GM18508 (cell line): ENCODE measurements around the gene GLIPR2.
"Not testable (repeated sequence)": the region's sequence is repeated elsewhere in the genome, so short reads cannot be mapped to it uniquely, and the experiment has no call there.

Source experiments
- ATAC-seq: cut with Tn5 transposase; IDR thresholded peaks from one replicate; pipeline ENCODE4 v1.9.1; 2021; ENCODE audit warnings: moderate number of reproducible peaks; ENCODE audit not compliant: insufficient read depth, unreplicated experiment

Gene GLIPR2

DNA sequence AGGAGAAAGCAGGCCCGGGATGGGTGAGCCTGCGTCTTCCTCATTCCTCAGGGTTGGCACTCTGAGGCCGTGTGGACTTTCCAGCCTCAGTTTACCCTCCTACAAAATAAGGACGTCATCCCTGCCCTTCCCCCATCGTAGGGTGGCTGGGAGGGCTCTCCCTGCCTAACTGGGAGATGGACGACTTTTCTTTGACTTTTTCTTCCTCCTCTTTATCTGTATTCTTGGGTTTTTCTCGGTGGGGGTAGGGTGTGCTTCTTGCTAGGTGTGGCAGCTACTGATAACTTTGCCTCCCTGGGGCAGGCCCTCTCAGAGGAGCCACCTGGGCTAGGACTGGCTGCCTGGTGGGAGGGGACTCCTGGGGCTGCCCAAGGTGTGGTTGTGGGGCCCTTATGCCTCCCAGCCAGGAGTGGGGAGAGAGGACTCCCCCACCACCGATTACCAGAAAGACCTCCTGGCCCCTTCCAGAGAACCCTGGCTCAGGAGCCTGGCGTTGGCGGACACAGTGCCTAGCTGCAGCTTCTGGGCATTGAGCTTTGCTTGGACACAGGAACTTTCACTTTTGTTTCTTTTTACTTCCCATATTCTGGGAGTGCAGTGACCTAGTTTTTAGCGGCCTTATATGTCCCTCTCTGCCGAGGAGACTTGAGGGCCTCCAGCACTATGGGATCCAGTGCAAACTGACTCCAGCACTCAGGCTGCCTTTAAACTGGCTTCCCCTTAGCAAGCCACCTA, 6.1 kb downstream of the GLIPR2 start:
- no peak for ATAC-seq

DNA sequence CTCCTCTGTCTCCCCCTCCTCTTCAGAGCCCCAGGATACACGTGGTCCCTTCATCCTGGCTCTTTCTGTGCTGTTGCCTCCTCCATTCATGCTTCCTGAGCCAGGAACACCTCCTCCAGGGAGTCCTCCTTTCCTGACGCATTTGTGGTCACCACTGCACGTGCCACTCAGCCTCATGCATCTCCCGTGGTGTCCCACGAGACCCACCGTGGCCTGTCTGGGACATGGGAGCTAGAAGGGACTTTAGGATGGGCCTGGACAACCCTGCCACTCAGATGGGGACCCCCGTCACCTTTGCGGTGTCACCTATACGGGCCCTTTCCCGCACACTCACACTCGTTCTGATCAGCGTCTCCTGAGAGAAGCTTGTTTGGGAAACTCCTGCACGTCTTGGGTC, 6.7 kb downstream of the GLIPR2 start:
- no peak for ATAC-seq

DNA sequence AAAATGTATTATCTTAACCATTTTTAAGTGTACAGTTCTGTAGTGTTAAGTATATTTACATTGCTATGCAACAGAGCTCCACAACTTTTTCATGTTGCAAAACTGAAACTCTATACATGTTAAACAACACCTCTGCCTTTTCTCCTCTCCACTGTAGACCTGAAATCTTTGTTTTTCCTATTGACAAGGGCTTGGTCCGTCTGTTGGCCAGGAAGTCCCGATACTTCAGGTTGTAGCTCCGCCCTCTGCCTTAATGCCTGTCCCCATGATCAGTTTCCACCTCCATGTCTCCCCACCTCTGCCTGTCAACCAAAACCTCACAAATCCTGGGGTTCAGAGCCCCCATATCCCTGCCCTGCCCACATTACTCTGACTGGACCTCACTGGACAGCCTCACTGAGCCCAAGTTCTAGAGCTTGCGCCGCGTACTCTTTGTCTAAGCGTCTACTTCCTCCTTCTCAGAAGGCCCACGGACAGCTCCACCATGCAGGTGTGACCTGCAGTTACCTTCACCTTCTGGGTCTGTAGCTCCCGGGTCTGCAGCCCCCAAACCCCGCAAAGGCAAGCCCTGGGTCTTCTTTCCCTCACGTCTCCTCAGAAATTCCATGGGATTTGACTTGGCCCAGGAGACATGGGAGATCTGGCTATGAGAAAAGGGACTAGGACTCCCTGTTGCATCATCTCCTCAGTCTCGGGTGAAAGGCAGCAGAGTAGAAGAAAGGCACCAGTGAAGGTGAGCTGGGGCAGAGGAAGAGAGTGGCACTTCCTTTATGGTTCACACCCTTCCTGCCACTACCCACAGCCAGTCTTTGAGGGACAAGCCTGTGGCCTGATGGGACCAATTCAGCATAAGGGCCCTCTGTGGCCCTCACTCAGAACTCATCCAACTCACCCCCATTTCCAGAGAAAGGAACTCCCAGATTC, 8.0 kb downstream of the GLIPR2 start:
- ATAC-seq: no peak

DNA sequence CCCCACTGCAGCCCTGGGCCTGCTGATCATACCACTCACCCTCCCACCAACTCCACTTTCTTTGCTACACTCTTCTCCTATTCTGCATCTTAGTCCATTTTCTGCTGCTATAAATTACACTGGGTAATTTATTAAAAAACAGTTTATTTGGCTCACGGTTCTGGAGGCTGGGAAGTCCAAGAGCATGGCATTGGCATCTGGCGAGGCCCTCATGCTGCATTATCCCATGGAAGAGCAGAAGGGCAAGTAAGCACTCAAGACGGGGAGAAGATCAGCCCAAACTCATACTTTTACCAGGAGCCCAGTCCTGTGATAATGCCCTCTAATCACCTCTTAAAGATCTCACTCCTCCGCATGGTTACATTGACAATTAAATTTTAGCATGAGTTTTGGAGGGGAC, 9.4 kb downstream of the GLIPR2 start:
- no peak for ATAC-seq

DNA sequence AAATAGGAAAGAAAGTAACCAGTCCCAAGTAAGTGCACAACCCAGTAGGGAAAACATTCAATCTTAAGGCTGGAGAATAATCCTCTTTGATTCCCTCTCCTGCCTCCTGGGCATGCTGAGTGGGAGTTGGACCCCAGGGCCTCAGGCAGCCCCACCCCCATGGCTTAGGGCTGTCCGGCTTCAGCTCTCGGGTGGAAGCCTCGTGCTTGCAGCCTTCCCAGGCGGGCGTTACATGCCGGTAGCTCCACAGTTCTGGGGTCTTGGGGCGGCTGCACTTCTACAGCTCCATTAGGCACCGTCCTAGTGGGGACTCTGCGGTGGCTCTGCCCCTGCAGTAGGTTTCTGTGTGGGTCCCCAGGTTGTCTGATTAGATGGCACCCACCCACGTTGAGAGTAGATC, 10.1 kb downstream of the GLIPR2 start:
- no peak for ATAC-seq

DNA sequence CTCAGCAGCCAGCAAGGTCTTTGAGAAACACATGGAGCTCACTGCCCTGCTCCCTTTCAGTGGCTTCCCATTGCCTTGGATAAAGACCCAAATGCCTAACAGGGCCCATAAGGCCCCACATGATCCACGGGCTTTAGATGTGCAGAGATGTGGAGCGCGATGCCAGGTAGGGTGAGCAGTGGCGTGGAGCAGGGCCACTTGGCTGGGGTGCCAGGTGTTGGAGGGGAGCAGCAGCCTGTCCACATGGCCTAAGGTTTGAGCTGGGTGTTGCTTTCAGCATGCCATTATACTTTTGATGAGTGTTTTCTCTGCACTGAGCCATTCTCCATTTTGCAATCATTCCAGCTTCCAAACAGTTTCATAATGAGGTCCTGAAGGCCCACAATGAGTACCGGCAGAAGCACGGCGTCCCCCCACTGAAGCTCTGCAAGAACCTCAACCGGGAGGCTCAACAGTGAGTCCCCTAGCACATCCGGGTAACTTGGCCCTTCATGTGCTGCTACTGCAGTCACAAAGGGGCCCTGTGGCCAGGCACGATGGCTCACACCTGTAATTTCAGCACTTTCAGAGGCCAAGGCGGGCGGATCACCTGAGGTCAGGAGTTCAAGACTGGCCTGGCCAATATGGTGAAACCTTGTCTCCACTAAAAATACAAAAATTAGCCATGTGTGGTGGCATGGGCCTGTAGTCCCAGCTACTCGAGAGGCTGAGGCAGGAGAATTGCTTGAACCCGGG, 11.1 kb downstream of the GLIPR2 start:
- ATAC-seq: no peak

DNA sequence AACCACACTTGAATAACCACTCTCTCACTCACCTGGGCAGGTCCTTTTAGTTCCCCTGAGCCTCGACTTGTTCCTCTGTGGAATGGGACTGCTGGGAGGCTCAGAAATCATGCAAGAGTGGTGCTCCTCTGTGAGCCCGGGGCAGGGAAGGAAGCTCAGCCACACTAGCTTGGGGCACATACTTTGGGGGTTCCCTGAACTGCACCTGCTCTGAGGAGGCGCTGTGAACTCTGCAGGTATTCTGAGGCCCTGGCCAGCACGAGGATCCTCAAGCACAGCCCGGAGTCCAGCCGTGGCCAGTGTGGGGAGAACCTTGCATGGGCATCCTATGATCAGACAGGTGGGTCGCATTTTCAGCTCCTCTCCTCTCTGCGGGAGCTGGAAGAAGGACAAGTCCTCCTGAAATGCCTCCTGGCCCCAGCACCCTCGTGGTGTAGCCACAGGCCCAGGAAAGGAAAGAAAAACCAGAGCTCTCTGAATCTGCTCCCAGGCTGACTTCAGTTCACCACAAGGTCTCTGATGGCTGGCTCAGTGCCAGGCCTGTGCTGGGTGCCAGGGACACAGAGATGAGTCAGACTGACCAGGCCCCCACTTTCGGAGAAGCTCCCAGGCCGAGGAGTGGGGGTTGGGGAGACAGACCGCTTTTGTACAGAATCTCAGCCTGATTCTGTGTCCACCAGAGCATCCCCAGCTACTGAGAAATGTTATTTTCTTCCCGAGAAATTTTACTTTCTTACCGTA, 11.9 kb downstream of the GLIPR2 start:
- no peak for ATAC-seq

DNA sequence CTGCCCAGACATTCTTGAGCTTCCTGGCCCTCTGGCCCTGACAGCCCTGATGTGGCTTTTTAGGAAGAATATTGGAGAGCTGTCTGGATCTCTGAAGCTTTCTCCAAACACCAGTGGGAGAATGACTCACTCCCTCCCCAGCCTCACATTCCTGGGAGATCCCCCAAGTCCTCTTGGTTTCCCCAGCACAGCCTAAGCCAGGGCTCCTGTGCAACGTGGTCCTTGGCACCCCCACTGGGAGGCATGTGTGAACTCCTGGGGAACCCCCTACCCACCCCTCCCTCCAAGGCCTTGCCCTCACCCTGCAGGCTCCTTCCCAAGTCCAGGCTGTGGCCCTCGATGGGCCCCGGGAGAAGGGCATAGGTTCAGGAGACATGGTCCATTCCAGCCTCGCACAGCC, 12.7 kb downstream of the GLIPR2 start:
- ATAC-seq: no peak

DNA sequence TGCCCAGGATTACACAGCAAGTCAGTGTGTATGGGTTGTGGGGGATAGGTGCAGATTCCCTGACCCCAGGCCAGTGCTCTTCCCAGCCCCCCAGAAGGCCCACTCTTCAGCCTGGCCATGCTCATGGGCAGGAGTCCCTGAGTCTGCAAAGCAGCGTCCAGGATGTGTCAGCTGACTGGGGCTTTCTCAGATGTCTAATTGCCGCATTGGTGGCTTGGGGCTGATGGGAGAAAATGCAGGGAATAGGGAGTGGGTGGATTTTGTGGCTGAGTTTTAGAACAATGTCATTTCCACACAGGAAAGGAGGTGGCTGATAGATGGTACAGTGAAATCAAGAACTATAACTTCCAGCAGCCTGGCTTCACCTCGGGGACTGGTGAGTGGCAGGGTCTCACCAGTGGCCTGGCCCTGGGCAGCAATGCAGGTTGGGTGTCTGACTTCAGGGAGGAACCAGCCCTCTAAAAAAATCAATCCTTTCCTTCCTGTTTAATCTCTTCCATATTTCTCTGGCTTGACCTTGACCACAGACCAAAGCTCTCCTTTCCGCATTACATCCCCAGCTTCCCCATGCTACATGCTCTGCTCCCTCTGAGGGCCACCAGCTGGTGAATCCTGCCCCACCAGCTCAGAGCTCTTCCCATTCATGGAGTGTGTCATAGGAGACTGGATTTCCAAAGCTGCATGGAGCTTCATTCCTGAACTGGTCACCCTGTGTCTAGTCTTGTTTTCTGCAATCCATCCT, 14.2 kb downstream of the GLIPR2 start:
- no peak for ATAC-seq

DNA sequence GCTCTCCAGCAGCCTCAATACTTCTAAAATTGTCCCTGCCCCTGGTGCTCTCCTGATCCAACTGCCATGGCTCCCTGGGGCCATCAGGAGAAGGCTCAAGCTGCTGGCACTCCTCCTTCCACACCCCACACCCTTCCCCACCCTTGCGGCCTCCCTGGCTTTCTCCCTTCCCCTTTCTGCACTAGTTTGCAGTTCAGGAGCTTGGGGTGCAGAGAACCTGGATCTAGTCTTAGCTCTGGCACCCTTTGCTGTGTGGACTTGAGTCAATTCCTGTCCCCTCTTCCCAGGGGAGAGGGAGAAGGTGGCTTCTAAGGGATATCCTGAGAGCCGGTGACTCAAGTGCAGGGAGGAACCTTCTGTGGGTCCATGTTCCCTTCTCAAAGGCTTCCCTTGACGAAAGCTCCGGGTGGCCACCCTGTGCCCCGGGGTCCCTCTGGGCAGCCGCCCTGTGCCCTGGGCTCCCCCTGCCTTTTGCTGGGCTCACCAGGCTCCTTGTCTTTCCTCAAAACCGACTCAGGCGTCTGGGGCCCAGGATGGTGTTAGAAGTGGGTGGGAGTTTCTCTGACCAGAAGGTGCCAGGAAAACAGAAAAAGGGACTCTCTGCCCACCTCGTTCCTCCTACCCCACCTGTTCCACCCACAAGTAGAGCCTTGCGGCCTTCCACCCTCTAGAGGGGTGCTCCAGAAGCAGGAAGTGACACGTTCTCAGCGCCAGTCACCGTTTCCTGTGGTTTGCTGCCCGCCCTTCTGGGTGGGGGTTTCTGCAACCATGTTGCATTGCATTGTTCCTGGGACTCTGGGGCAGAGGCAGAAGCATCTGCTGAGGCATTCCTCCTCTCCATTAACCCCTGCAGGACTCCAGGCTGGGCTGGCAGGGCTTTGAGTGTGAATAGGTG, 15.0 kb downstream of the GLIPR2 start:
- ATAC-seq: peak; percentile 73

DNA sequence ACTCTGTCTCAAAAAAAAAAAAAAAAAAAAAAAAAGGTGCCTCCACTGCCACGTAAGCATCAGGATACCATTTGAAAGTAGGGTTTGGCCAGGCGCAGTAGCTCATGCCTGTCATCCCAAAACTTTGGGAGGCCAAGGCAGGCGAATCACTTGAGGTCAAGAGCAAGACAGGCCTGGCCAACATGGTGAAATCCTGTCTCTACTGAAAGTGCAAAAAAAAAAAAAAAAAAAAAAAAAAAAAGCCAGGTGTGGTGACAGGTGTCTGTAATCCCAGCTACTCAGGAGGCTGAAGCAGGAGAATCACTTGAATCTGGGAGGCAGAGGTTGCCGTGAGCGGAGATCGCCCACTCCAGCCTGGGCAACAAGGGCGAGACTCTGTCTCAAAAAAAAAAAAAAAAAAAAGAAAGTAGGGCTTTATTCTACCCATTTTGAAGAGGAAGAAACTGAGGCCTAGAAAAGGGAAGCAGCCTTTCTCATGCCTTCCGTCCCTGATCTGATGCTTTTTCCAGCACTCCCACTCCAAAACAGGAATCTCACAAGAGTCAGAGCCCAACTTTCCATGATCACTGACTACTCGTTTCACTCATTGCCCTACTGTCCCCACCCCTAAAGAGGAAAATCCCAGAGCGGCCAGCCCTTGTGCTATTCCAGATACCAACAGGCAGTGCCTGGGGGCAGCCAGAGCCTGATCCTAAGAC, 16.4 kb downstream of the GLIPR2 start:
- ATAC-seq: no peak

DNA sequence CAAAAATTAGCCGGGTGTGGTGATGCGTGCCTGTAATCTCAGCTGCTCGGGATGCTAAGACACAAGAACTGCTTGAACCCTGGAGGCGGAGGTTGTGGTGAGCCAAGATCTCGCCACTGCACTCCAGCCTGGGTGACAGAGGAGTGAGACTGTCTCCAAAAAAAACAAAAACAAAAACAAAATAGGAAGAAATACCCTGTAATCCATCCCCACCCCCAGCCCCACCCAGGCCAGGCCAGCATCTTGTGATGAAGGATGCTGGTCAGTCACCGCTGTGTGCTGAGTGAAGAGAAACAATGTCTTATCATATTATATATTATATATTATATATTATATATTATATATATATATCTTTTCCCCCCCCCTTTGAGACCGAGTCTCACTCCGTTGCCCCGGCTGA, 17.2 kb downstream of the GLIPR2 start:
- no peak for ATAC-seq

DNA sequence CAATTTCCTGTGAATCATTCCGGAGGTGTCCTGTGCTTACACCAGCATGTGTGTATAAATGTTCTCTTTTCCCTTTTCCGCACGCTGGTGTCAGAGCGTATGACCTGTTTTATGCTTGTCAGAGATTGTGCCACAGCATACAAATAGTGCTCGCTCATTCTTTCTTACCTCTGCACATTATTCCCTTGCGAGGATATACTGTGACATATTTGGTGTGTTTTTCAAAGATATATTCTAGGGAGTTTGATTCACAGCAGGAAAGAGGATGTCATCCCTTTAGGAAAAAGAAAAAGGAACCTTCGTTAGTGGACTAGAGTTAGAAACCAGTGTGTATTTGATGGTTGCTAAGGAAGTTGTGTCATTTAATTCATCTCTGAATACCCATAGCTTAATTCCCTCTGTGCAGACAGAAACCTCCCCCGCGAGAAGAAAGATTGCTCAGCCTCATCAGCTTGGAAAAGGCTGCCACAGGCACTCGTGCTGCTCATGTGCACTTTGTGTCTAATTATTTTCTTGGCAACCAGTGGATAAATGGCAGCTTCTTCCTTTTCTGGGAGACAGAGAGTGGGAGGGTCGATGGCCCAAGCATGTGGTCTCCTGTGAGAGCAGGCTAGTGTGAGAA, 17.9 kb downstream of the GLIPR2 start:
- ATAC-seq: no peak

DNA sequence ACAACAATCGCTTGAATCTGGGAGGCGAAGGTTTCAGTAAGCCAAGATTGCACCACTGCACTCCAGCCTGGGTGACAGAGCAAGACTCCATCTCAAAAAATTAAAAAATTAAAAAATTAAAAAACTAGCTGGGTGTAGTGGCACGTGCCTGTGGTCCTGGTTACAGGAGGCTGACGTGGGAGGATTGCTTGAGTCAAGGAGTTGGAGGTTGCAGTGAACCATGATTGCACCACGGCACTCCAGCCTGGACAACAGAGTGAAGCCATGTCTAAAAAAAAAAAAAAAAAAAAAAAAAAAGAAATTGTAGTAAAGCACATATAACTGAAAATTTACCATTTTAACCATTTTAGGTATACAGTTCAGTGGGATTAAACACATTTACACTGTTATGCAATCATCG, 19.6 kb downstream of the GLIPR2 start:
- ATAC-seq: no peak

DNA sequence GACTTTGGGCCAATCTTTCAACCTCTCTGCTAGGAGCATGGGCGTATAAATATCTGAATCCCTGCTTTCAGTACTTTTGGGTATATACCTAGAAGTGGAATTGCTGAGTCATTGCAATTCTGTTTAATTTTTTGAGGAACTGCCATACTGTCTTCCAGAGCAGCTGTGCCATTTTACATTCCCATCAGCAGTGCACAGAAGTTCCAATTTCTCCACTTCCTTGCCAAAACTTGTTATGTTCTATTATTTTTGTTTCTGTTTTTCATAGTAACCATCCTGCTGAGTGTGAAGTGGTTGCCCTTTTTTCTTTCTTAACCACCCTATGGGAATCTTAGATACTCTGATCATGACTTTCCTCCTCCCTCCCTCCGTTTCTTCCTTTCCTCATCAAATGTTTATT, 21.6 kb downstream of the GLIPR2 start:
- no peak for ATAC-seq

DNA sequence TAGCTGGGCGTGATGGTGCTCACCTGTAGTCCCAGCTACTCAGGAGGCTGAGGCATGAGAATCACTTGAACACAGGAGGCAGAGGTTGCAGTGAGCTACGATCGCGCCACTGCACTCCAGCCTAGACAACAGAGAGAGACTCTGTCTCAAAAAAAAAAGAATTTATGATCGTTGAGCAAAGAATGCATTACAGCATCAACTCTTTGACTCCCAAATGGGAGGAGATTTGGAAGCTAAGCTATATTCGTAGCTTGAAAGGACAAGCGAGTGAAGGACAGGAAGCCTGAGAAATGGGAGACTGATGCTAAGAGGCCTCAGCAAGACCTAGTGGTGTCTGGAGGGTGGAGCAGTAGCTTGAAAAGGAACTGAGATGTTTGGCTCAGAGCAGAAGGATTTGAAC, 22.4 kb downstream of the GLIPR2 start:
- ATAC-seq: no peak

DNA sequence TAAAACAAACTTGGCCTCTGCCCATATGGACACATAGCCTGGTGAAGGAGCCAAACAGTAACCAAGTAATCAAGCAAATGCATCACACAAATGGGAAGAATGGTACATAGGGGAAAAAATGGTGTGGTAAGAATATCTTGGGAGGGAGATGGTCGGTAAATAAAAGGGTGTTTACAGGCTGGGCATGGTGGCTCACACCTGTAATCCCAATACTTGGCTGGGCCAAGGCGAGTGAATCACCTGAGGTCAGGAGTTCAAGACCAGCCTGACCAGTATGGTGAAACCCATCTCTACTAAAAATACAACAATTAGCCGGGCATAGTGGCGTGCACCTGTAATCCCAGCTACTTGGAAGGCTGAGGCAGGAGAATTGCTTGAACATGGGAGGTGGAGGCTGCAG, 23.0 kb downstream of the GLIPR2 start:
- ATAC-seq: not testable (repeated sequence)

DNA sequence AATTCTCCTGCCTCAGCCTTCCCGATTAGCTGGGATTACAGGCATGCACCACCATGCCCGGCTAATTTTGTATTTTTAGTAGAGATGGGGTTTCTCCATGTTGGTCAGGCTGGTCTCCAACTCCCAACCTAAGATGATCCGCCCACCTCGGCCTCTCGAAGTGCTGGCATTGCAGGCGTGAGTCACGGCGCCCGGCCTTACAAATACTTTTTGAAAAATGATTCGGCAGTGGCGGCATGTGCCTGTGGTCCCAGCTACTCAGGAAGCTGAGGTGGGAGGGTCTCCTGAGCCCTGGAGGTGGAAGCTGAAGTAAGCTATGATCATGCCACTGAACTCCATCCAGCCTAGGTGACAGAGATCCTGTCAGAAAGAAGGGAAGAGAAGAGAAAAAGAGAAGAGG, 23.6 kb downstream of the GLIPR2 start:
- ATAC-seq: not testable (repeated sequence)
